GM21528 (cell line): ENCODE results near the gene LAMTOR4.

Source experiments
- ATAC-seq: cut with Tn5 transposase; IDR thresholded peaks from one replicate; pipeline ENCODE4 v1.9.1; 2021; ENCODE audit warnings: mild to moderate bottlenecking, moderate library complexity; ENCODE audit not compliant: unreplicated experiment, low FRiP score

The LAMTOR4 gene

GRCh38 chr7:100148559-100149328 is at the start of gene LAMTOR4:
TSS of gene LAMTOR4 (plus strand) at chr7:100148918. CDS start at chr7:100148973, 55 bp downstream.
- ATAC-seq, result peak; percentile 98

GRCh38 chr7:100099452-100099851 is 49.3 kb upstream of the LAMTOR4 start:
- no peak for ATAC-seq

GRCh38 chr7:100100420-100101015 is 48.2 kb upstream of the LAMTOR4 start:
- ATAC-seq, result peak; percentile 73

GRCh38 chr7:100101016-100101862 is 47.5 kb upstream of the LAMTOR4 start, which contains the start of the genes AP4M1 and MCM7:
TSS of gene AP4M1 (plus strand) at chr7:100101643. CDS start at chr7:100101715, 72 bp downstream.
TSS of gene MCM7 (minus strand) at chr7:100101397. CDS start at chr7:100101294, 103 bp downstream.
- peak; percentile 80 for ATAC-seq

- no peak for ATAC-seq
These were observed 45.5 kb upstream of the LAMTOR4 start for GRCh38 chr7:100102950-100103840.

GRCh38 chr7:100105534-100105933 is 43.2 kb upstream of the LAMTOR4 start:
- no peak for ATAC-seq

- no peak for ATAC-seq
These were observed 42.1 kb upstream of the LAMTOR4 start for GRCh38 chr7:100106633-100107032.

GRCh38 chr7:100107125-100107737 is 41.5 kb upstream of the LAMTOR4 start:
- no peak for ATAC-seq

- no peak for ATAC-seq
These were observed 40.8 kb upstream of the LAMTOR4 start for GRCh38 chr7:100107890-100108289.

- ATAC-seq, result no peak
These were observed 39.1 kb upstream of the LAMTOR4 start for GRCh38 chr7:100109521-100110163.

GRCh38 chr7:100111156-100111555 is 37.6 kb upstream of the LAMTOR4 start:
- no peak for ATAC-seq

GRCh38 chr7:100111914-100112313 is 36.8 kb upstream of the LAMTOR4 start:
- ATAC-seq, result no peak

GRCh38 chr7:100115026-100115425 is 33.7 kb upstream of the LAMTOR4 start:
- ATAC-seq, result no peak

GRCh38 chr7:100118388-100119071 is 30.2 kb upstream of the LAMTOR4 start:
- no peak for ATAC-seq

- ATAC-seq, result peak; percentile 74
These were observed 29.4 kb upstream of the LAMTOR4 start, which contains the start of the genes CNPY4 and TAF6 for GRCh38 chr7:100119072-100119969. TSS of gene CNPY4 (plus strand) at chr7:100119634. CDS start at chr7:100119745, 111 bp downstream. TSS of gene TAF6 (minus strand) at chr7:100119358. CDS start at chr7:100114209, 5,149 bp downstream.

- ATAC-seq, result peak; percentile 29
These were observed 28.6 kb upstream of the LAMTOR4 start for GRCh38 chr7:100119970-100120732.

- ATAC-seq, result no peak
These were observed 28.0 kb upstream of the LAMTOR4 start for GRCh38 chr7:100120733-100121036.
